Measurements from ENCODE around the gene SCO2. TPM values are rescaled to one million over a fixed set of nuclear protein-coding genes. Genes with fewer than 3 reads are reported as not detected.

SCO2 gene
- total and polyA plus RNA-seq, 2 of the 13 experiments (the other 11 are each of a cell fraction or from before 2014, with no cell fraction given), result 0.32 to 3.7 TPM

DNA sequence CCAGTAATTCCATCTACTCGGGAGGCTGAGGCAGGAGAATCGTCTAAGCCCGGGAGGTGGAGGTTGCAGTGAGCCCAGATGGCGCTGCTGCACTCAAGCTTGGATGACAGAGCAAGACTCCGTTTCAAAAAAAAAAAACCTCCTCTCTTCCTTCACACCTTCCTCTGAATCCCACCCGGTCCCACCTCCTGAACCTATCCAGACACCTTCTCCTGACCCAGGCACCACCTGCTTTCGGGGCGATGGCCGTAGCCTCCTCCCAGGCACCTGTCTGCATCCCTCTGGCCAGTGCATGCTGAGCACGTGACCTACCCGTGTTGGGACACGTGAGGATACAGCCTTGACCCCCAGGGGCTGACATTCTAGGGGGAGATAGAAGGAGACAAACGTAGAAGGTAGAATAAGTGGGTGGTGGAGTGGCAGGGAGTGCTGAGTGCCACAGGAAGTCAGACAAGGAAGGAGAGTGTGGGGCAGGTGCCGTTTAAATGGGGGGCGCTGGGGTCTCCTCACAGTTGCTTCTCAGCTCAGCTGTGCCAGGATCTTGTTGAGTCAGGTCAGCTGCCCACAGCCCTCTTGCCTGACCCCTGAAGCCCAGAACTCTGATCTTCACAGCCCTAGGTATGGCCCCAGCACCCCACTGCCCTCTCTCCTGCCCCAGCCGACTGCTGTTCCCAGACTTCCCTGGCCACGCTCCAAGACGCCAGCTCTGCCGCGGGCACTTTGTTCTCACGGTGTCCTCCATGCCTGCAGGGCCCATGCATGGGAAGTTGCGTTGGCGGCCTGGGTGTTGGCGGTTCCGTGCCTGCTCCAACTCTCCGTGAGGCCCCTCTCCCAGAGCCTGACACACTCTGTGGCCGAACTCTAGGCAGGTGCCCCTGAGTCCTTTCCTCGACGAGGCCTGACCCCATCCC lies 39.9 kb downstream of the SCO2 start (continued):
- TF ChIP-seq, protein P1, sequence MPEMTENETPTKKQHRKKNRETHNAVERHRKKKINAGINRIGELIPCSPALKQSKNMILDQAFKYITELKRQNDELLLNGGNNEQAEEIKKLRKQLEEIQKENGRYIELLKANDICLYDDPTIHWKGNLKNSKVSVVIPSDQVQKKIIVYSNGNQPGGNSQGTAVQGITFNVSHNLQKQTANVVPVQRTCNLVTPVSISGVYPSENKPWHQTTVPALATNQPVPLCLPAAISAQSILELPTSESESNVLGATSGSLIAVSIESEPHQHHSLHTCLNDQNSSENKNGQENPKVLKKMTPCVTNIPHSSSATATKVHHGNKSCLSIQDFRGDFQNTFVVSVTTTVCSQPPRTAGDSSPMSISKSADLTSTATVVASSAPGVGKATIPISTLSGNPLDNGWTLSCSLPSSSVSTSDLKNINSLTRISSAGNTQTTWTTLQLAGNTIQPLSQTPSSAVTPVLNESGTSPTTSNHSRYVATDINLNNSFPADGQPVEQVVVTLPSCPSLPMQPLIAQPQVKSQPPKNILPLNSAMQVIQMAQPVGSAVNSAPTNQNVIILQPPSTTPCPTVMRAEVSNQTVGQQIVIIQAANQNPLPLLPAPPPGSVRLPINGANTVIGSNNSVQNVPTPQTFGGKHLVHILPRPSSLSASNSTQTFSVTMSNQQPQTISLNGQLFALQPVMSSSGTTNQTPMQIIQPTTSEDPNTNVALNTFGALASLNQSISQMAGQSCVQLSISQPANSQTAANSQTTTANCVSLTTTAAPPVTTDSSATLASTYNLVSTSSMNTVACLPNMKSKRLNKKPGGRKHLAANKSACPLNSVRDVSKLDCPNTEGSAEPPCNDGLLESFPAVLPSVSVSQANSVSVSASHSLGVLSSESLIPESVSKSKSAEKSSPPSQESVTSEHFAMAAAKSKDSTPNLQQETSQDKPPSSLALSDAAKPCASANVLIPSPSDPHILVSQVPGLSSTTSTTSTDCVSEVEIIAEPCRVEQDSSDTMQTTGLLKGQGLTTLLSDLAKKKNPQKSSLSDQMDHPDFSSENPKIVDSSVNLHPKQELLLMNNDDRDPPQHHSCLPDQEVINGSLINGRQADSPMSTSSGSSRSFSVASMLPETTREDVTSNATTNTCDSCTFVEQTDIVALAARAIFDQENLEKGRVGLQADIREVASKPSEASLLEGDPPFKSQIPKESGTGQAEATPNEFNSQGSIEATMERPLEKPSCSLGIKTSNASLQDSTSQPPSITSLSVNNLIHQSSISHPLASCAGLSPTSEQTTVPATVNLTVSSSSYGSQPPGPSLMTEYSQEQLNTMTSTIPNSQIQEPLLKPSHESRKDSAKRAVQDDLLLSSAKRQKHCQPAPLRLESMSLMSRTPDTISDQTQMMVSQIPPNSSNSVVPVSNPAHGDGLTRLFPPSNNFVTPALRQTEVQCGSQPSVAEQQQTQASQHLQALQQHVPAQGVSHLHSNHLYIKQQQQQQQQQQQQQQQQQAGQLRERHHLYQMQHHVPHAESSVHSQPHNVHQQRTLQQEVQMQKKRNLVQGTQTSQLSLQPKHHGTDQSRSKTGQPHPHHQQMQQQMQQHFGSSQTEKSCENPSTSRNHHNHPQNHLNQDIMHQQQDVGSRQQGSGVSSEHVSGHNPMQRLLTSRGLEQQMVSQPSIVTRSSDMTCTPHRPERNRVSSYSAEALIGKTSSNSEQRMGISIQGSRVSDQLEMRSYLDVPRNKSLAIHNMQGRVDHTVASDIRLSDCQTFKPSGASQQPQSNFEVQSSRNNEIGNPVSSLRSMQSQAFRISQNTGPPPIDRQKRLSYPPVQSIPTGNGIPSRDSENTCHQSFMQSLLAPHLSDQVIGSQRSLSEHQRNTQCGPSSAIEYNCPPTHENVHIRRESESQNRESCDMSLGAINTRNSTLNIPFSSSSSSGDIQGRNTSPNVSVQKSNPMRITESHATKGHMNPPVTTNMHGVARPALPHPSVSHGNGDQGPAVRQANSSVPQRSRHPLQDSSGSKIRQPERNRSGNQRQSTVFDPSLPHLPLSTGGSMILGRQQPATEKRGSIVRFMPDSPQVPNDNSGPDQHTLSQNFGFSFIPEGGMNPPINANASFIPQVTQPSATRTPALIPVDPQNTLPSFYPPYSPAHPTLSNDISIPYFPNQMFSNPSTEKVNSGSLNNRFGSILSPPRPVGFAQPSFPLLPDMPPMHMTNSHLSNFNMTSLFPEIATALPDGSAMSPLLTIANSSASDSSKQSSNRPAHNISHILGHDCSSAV (CRISPR knock-in tag; IDR thresholded peaks at IDR 0.05; ENCODE audit: borderline replicate concordance), result no peak
- TF ChIP-seq ZNF558 (CRISPR knock-in tag; IDR thresholded peaks at IDR 0.05; ENCODE audit: borderline replicate concordance) (no peak), ZNF737 (CRISPR knock-in tag; IDR thresholded peaks at IDR 0.05; ENCODE audit: borderline replicate concordance) (no peak), ZNF629 (CRISPR knock-in tag; conservative IDR thresholded peaks at IDR 0.05) (no peak), EZH2 (conservative IDR thresholded peaks at IDR 0.05; ENCODE audit: low read depth, low read length) (no peak)
- TF ChIP-seq, protein P2, sequence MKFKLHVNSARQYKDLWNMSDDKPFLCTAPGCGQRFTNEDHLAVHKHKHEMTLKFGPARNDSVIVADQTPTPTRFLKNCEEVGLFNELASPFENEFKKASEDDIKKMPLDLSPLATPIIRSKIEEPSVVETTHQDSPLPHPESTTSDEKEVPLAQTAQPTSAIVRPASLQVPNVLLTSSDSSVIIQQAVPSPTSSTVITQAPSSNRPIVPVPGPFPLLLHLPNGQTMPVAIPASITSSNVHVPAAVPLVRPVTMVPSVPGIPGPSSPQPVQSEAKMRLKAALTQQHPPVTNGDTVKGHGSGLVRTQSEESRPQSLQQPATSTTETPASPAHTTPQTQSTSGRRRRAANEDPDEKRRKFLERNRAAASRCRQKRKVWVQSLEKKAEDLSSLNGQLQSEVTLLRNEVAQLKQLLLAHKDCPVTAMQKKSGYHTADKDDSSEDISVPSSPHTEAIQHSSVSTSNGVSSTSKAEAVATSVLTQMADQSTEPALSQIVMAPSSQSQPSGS (CRISPR knock-in tag; IDR thresholded peaks at IDR 0.05), result 0 out of 2 replicates have a peak, but pooled peaks have one; percentile 46
- TF ChIP-seq, protein P3, sequence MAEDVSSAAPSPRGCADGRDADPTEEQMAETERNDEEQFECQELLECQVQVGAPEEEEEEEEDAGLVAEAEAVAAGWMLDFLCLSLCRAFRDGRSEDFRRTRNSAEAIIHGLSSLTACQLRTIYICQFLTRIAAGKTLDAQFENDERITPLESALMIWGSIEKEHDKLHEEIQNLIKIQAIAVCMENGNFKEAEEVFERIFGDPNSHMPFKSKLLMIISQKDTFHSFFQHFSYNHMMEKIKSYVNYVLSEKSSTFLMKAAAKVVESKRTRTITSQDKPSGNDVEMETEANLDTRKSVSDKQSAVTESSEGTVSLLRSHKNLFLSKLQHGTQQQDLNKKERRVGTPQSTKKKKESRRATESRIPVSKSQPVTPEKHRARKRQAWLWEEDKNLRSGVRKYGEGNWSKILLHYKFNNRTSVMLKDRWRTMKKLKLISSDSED (CRISPR knock-in tag; IDR thresholded peaks at IDR 0.05), result no peak
- TF ChIP-seq, protein P4, sequence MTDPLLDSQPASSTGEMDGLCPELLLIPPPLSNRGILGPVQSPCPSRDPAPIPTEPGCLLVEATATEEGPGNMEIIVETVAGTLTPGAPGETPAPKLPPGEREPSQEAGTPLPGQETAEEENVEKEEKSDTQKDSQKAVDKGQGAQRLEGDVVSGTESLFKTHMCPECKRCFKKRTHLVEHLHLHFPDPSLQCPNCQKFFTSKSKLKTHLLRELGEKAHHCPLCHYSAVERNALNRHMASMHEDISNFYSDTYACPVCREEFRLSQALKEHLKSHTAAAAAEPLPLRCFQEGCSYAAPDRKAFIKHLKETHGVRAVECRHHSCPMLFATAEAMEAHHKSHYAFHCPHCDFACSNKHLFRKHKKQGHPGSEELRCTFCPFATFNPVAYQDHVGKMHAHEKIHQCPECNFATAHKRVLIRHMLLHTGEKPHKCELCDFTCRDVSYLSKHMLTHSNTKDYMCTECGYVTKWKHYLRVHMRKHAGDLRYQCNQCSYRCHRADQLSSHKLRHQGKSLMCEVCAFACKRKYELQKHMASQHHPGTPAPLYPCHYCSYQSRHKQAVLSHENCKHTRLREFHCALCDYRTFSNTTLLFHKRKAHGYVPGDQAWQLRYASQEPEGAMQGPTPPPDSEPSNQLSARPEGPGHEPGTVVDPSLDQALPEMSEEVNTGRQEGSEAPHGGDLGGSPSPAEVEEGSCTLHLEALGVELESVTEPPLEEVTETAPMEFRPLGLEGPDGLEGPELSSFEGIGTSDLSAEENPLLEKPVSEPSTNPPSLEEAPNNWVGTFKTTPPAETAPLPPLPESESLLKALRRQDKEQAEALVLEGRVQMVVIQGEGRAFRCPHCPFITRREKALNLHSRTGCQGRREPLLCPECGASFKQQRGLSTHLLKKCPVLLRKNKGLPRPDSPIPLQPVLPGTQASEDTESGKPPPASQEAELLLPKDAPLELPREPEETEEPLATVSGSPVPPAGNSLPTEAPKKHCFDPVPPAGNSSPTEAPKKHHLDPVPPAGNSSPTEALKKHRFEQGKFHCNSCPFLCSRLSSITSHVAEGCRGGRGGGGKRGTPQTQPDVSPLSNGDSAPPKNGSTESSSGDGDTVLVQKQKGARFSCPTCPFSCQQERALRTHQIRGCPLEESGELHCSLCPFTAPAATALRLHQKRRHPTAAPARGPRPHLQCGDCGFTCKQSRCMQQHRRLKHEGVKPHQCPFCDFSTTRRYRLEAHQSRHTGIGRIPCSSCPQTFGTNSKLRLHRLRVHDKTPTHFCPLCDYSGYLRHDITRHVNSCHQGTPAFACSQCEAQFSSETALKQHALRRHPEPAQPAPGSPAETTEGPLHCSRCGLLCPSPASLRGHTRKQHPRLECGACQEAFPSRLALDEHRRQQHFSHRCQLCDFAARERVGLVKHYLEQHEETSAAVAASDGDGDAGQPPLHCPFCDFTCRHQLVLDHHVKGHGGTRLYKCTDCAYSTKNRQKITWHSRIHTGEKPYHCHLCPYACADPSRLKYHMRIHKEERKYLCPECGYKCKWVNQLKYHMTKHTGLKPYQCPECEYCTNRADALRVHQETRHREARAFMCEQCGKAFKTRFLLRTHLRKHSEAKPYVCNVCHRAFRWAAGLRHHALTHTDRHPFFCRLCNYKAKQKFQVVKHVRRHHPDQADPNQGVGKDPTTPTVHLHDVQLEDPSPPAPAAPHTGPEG (CRISPR knock-in tag; IDR thresholded peaks at IDR 0.05), result no peak
- TF ChIP-seq, protein P5, sequence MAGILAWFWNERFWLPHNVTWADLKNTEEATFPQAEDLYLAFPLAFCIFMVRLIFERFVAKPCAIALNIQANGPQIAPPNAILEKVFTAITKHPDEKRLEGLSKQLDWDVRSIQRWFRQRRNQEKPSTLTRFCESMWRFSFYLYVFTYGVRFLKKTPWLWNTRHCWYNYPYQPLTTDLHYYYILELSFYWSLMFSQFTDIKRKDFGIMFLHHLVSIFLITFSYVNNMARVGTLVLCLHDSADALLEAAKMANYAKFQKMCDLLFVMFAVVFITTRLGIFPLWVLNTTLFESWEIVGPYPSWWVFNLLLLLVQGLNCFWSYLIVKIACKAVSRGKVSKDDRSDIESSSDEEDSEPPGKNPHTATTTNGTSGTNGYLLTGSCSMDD (CRISPR knock-in tag; IDR thresholded peaks at IDR 0.05), result no peak

Data from HepG2 (cell line).